NB4 (cell line): ENCODE results near the gene PABPN1L.

Experiments used
- DNase-seq: peaks from one replicate; pipeline ENCODE4 v3.0.0; 2010; ENCODE audit warnings: low read depth
- H3K4me3 ChIP-seq: one replicate; pipeline ENCODE4 v1.5.1; 2011; ENCODE audit warnings: mild to moderate bottlenecking, low read depth, low read length, moderate library complexity
- CTCF ChIP-seq: IDR thresholded peaks from one replicate; pipeline ENCODE4 v1.5.1; 2012; ENCODE audit warnings: low read depth, low read length
- MAX ChIP-seq: IDR thresholded peaks from 2 replicates; pipeline ENCODE4 v1.6.1; 2011; ENCODE audit warnings: low read depth, low read length
- MYC ChIP-seq: IDR thresholded peaks from 2 replicates; pipeline ENCODE4 v1.6.1; 2011; ENCODE audit warnings: low read depth, low read length
- POLR2A ChIP-seq: IDR thresholded peaks from 2 replicates; pipeline ENCODE4 v1.6.1; 2011; ENCODE audit warnings: mild to moderate bottlenecking; ENCODE audit not compliant: insufficient read length; ENCODE audit errors: extremely low read depth

Gene PABPN1L

GRCh38 chr16:88815901-88816589 lies 50.4 kb downstream of the PABPN1L start:
- TF ChIP-seq MAX = peak; percentile 49; the same call in 1 of the 2 replicates
- peak; percentile 96 for TF ChIP-seq CTCF
- TF ChIP-seq POLR2A = no peak
- H3K4me3 ChIP-seq = no peak overlapping the region
- peak; percentile 75 for DNase-seq

- TF ChIP-seq POLR2A (no peak), MYC (no peak), MAX (no peak), CTCF (no peak)
- H3K4me3 ChIP-seq = no peak overlapping the region
- no peak for DNase-seq
Measured at GRCh38 chr16:88815227-88815626, 51.2 kb downstream of the PABPN1L start.

GRCh38 chr16:88814144-88814502 lies 52.3 kb downstream of the PABPN1L start:
- H3K4me3 ChIP-seq = no peak overlapping the region
- DNase-seq = no peak
- TF ChIP-seq MYC (no peak), CTCF (no peak), POLR2A (no peak), MAX (no peak)
